ENCODE measurements around the gene PTPN23.

- TF ChIP-seq SMARCB1 (IDR thresholded peaks at IDR 0.05; ENCODE audit: insufficient read length, low read depth) (no peak), CTCF (IDR thresholded peaks at IDR 0.05 in 2 of 3, conservative IDR thresholded peaks at IDR 0.05 in 1 of 3; ENCODE audit: insufficient read depth in 2 of 3, low read depth in 1 of 3, low read length in 3 of 3) (no peak), NR3C1 (CRISPR knock-in tag; IDR thresholded peaks at IDR 0.05) (no peak), PKNOX1 (IDR thresholded peaks at IDR 0.05) (no peak), ZNF253 (CRISPR knock-in tag; conservative IDR thresholded peaks at IDR 0.05) (no peak), SRSF9 (IDR thresholded peaks at IDR 0.05; ENCODE audit: borderline replicate concordance, low read depth, low read length) (no peak), RNF2 (IDR thresholded peaks at IDR 0.05) (no peak), ARID3A (IDR thresholded peaks at IDR 0.05; ENCODE audit: borderline replicate concordance, low read depth, low read length) (no peak), E2F4 (CRISPR knock-in tag; IDR thresholded peaks at IDR 0.05; ENCODE audit: low read depth) (no peak), KLF13 (tag; IDR thresholded peaks at IDR 0.05; ENCODE audit: borderline replicate concordance, low read depth) (no peak), KLF1 (tag; IDR thresholded peaks at IDR 0.05) (no peak), RAD51 (IDR thresholded peaks at IDR 0.05; ENCODE audit: borderline replicate concordance, low read depth) (no peak), RB1 (IDR thresholded peaks at IDR 0.05; ENCODE audit: low read depth) (no peak), SAP30 (IDR thresholded peaks at IDR 0.05; ENCODE audit: borderline replicate concordance, insufficient read depth, low read depth, low read length, poor library complexity, severe bottlenecking) (no peak)
Observed at GRCh38 chr3:47428662-47429061, 47.8 kb downstream of the PTPN23 start.
